ENCODE results near the gene HMCN1.

Gene HMCN1

GRCh38 chr1:185739967-185740366, 5.8 kb downstream of the HMCN1 start:
- Histone ChIP-seq H3K27ac (no peak overlapping the region), H3K4me3 (IDR thresholded peaks at IDR 0.05; ENCODE audit: insufficient read depth, low read depth, low read length) (no peak overlapping the region), H3K36me3 (ENCODE audit: insufficient read depth) (no peaks in the 10 kb centered on the region), H3K4me1 (ENCODE audit: low read depth, poor library complexity, severe bottlenecking) (peaks cover 11% of the 10 kb centered on the region), H3K79me2 (ENCODE audit: insufficient read depth, low read depth) (no peaks in the 10 kb centered on the region), H3K27me3 (ENCODE audit: insufficient read depth, low read depth) (no peaks in the 10 kb centered on the region), H3K9ac (no peak overlapping the region), H4K20me1 (ENCODE audit: insufficient read depth) (no peaks in the 10 kb centered on the region), H3K4me2 (no peak overlapping the region), H2AFZ (ENCODE audit: low read depth) (no peak overlapping the region)
- TF ChIP-seq CTCF (conservative IDR thresholded peaks at IDR 0.05; ENCODE audit: low read depth, low read length) = no peak

GRCh38 chr1:185741551-185741950, 7.4 kb downstream of the HMCN1 start:
- Histone ChIP-seq H3K27ac (no peak overlapping the region), H3K79me2 (ENCODE audit: insufficient read depth, low read depth) (no peaks in the 10 kb centered on the region), H4K20me1 (ENCODE audit: insufficient read depth) (no peaks in the 10 kb centered on the region), H2AFZ (ENCODE audit: low read depth) (no peak overlapping the region), H3K9ac (no peak overlapping the region), H3K27me3 (ENCODE audit: insufficient read depth, low read depth) (no peaks in the 10 kb centered on the region), H3K36me3 (ENCODE audit: insufficient read depth) (no peaks in the 10 kb centered on the region), H3K4me1 (ENCODE audit: low read depth, poor library complexity, severe bottlenecking) (no peaks in the 10 kb centered on the region), H3K4me2 (no peak overlapping the region), H3K4me3 (IDR thresholded peaks at IDR 0.05; ENCODE audit: insufficient read depth, low read depth, low read length) (no peak overlapping the region)
- no peak for TF ChIP-seq CTCF (conservative IDR thresholded peaks at IDR 0.05; ENCODE audit: low read depth, low read length)

GRCh38 chr1:185742403-185742802, 8.2 kb downstream of the HMCN1 start:
- no peaks in the 10 kb centered on the region for H3K79me2 ChIP-seq (ENCODE audit: insufficient read depth, low read depth)
- H3K4me2 ChIP-seq = no peak overlapping the region
- no peak overlapping the region for H3K9ac ChIP-seq
- H3K36me3 ChIP-seq (ENCODE audit: insufficient read depth) = no peaks in the 10 kb centered on the region
- H2AFZ ChIP-seq (ENCODE audit: low read depth) = no peak overlapping the region
- no peaks in the 10 kb centered on the region for H4K20me1 ChIP-seq (ENCODE audit: insufficient read depth)
- H3K27me3 ChIP-seq (ENCODE audit: insufficient read depth, low read depth) = no peaks in the 10 kb centered on the region
- H3K4me3 ChIP-seq (IDR thresholded peaks at IDR 0.05; ENCODE audit: insufficient read depth, low read depth, low read length) = no peak overlapping the region
- no peaks in the 10 kb centered on the region for H3K4me1 ChIP-seq (ENCODE audit: low read depth, poor library complexity, severe bottlenecking)
- no peak for TF ChIP-seq CTCF (conservative IDR thresholded peaks at IDR 0.05; ENCODE audit: low read depth, low read length)
- no peak overlapping the region for H3K27ac ChIP-seq

GRCh38 chr1:185745165-185745564, 11.0 kb downstream of the HMCN1 start:
- Histone ChIP-seq H2AFZ (ENCODE audit: low read depth) (no peak overlapping the region), H3K4me3 (IDR thresholded peaks at IDR 0.05; ENCODE audit: insufficient read depth, low read depth, low read length) (no peak overlapping the region), H4K20me1 (ENCODE audit: insufficient read depth) (no peaks in the 10 kb centered on the region), H3K27me3 (ENCODE audit: insufficient read depth, low read depth) (no peaks in the 10 kb centered on the region), H3K4me1 (ENCODE audit: low read depth, poor library complexity, severe bottlenecking) (no peaks in the 10 kb centered on the region), H3K9ac (no peak overlapping the region), H3K79me2 (ENCODE audit: insufficient read depth, low read depth) (no peaks in the 10 kb centered on the region), H3K36me3 (ENCODE audit: insufficient read depth) (no peaks in the 10 kb centered on the region), H3K4me2 (no peak overlapping the region), H3K27ac (no peak overlapping the region)
- TF ChIP-seq CTCF (conservative IDR thresholded peaks at IDR 0.05; ENCODE audit: low read depth, low read length) = no peak

- no peaks in the 10 kb centered on the region for H3K79me2 ChIP-seq (ENCODE audit: insufficient read depth, low read depth)
- no peaks in the 10 kb centered on the region for H4K20me1 ChIP-seq (ENCODE audit: insufficient read depth)
- H3K36me3 ChIP-seq (ENCODE audit: insufficient read depth) = no peaks in the 10 kb centered on the region
- no peaks in the 10 kb centered on the region for H3K4me1 ChIP-seq (ENCODE audit: low read depth, poor library complexity, severe bottlenecking)
- no peak overlapping the region for H3K4me2 ChIP-seq
- TF ChIP-seq CTCF (conservative IDR thresholded peaks at IDR 0.05; ENCODE audit: low read depth, low read length) = no peak
- no peak overlapping the region for H2AFZ ChIP-seq (ENCODE audit: low read depth)
- H3K9ac ChIP-seq = no peak overlapping the region
- H3K4me3 ChIP-seq (IDR thresholded peaks at IDR 0.05; ENCODE audit: insufficient read depth, low read depth, low read length) = no peak overlapping the region
- no peaks in the 10 kb centered on the region for H3K27me3 ChIP-seq (ENCODE audit: insufficient read depth, low read depth)
- no peak overlapping the region for H3K27ac ChIP-seq
These were observed 24.9 kb downstream of the HMCN1 start for GRCh38 chr1:185759061-185759460.

Measured in KMS-11 (cell line).